PC-9 (cell line): ENCODE results near the gene RAMP1. TPM values are rescaled to one million over a fixed set of nuclear protein-coding genes. Genes with fewer than 3 reads are reported as not detected.

Experiments
- BruUV-seq: library from RNA; stranded (reverse); fragments of 400-500 nt; replicated peaks from 2 replicates; lab custom pipeline; 2021; lab: Mats Ljungman, UMichigan
- CTCF ChIA-PET: fragments of 300-600 bp; sonication (Branson Sonifier 250); formaldehyde crosslinking; loops from one replicate; lab custom pipeline; 2022; ENCODE audit warnings: antibody characterized with exemption; lab: Charles Lee
- POLR2A ChIA-PET: fragments of 300-600 bp; sonication (Branson Sonifier 250); formaldehyde crosslinking; loops from one replicate; lab custom pipeline; 2022; ENCODE audit warnings: antibody characterized with exemption; ENCODE audit not compliant: unreplicated experiment; lab: Charles Lee
- DNase-seq, 2 experiments: peaks; one replicate each; pipeline versions ENCODE4 v3.0.0 to v3.0.0-alpha.2; 2015 to 2022; ENCODE audit warnings: mixed read lengths in 1 of 2
- H2AFZ ChIP-seq: fragments of 200-600 bp; sonication (generic); 2 replicates; pipeline ENCODE4 v1.8.1; 2017; ENCODE audit warnings: antibody characterized with exemption
- H3F3A ChIP-seq: fragments of 200-600 bp; sonication (generic); 2 replicates; pipeline ENCODE4 v1.8.1; 2017; ENCODE audit warnings: antibody characterized with exemption, mild to moderate bottlenecking, low read depth; ENCODE audit not compliant: insufficient read depth
- H3K27ac ChIP-seq: fragments of 200-600 bp; sonication (generic); 2 replicates; pipeline ENCODE4 v1.6.1; 2016; ENCODE audit warnings: mixed run types
- H3K27me3 ChIP-seq: fragments of 200-600 bp; sonication (generic); 2 replicates; pipeline ENCODE4 v1.6.1; 2016; ENCODE audit warnings: low read depth, mixed run types; ENCODE audit not compliant: insufficient read depth
- H3K36me3 ChIP-seq: fragments of 200-600 bp; sonication (generic); 2 replicates; pipeline ENCODE4 v1.6.1; 2016; ENCODE audit warnings: low read depth, mixed run types
- H3K4me1 ChIP-seq: fragments of 200-600 bp; sonication (generic); replicated peaks from 2 replicates; pipeline ENCODE4 v1.6.1; 2016; ENCODE audit warnings: mixed run types; ENCODE audit not compliant: insufficient read depth
- H3K4me2 ChIP-seq: fragments of 200-600 bp; sonication (generic); 2 replicates; pipeline ENCODE4 v1.6.1; 2017; ENCODE audit warnings: mixed run types
- H3K4me3 ChIP-seq: fragments of 200-600 bp; sonication (generic); 2 replicates; pipeline ENCODE4 v1.6.1; 2016; ENCODE audit warnings: mixed run types
- H3K79me2 ChIP-seq: fragments of 200-600 bp; sonication (generic); 2 replicates; pipeline ENCODE4 v1.6.1; 2017; ENCODE audit warnings: low read depth, mixed run types
- H3K9me2 ChIP-seq: fragments of 200-600 bp; sonication (generic); 2 replicates; pipeline ENCODE4 v1.8.1; 2017; ENCODE audit warnings: mild to moderate bottlenecking; ENCODE audit not compliant: insufficient read depth
- H3K9me3 ChIP-seq: fragments of 200-600 bp; sonication (generic); 2 replicates; pipeline ENCODE4 v1.8.1; 2016; ENCODE audit warnings: low read depth; ENCODE audit not compliant: insufficient read depth
- H4K20me1 ChIP-seq: fragments of 200-600 bp; sonication (generic); 2 replicates; pipeline ENCODE4 v1.8.1; 2017; ENCODE audit not compliant: insufficient read depth
- CTCF ChIP-seq: fragments of 200-600 bp; sonication (generic); conservative IDR thresholded peaks from 2 replicates; pipeline ENCODE4 v1.6.1; 2017; ENCODE audit warnings: mixed run types, antibody characterized with exemption, mild to moderate bottlenecking, moderate library complexity
- EZH2 ChIP-seq: fragments of 200-600 bp; sonication (generic); IDR thresholded peaks from 2 replicates; pipeline ENCODE4 v1.8.0; 2017; ENCODE audit warnings: antibody characterized with exemption, low read depth
- intact Hi-C: fragments of 100-400 bp; cut with micrococcal nuclease; formaldehyde crosslinking; loops from one replicate; pipeline ENCODE4 v1.10.0; 2022; ENCODE audit not compliant: unreplicated experiment
- total RNA-seq: library from RNA; stranded (reverse); gene quantifications from 2 replicates; pipeline ENCODE4 v1.2.3, GENCODE V29; 2021

The RAMP1 gene
- total RNA-seq, 1 experiment from 2014 or later: 48.7 TPM

GRCh38 chr2:237942513-237942899 is 83.1 kb downstream of the RAMP1 start:
- Histone ChIP-seq H3K79me2 (no peaks in the 10 kb centered on the region), H3K4me3 (no peak overlapping the region), H3K4me1 (no peaks in the 10 kb centered on the region), H3K9me3 (peaks cover 10% of the 10 kb centered on the region; the same call in 1 of the 2 replicates), H2AFZ (no peak overlapping the region), H3K27ac (no peak overlapping the region), H4K20me1 (no peaks in the 10 kb centered on the region), H3K9me2 (no peaks in the 10 kb centered on the region), H3K4me2 (no peak overlapping the region), H3K36me3 (no peaks in the 10 kb centered on the region), H3F3A (no peaks in the 10 kb centered on the region), H3K27me3 (no peaks in the 10 kb centered on the region)
- ChIA-PET POLR2A (no interaction called here), CTCF (no interaction called here)
- BruUV-seq: no TSS peak
- DNase-seq: no peak
- TF ChIP-seq EZH2 (no peak), CTCF (no peak)
- intact Hi-C loops: no loop called here

GRCh38 chr2:237943395-237944094 is 84.1 kb downstream of the RAMP1 start:
- no TSS peak for BruUV-seq
- H3F3A ChIP-seq: no peaks in the 10 kb centered on the region
- POLR2A ChIA-PET: no interaction called here
- H3K9me2 ChIP-seq: no peaks in the 10 kb centered on the region
- no peaks in the 10 kb centered on the region for H3K36me3 ChIP-seq
- H3K4me3 ChIP-seq: no peak overlapping the region
- TF ChIP-seq CTCF (no peak), EZH2 (no peak)
- DNase-seq: no peak
- no peaks in the 10 kb centered on the region for H4K20me1 ChIP-seq
- H3K79me2 ChIP-seq: no peaks in the 10 kb centered on the region
- no peak overlapping the region for H3K4me2 ChIP-seq
- peaks cover 10% of the 10 kb centered on the region; the same call in 1 of the 2 replicates for H3K9me3 ChIP-seq
- CTCF ChIA-PET: no interaction called here
- H3K27ac ChIP-seq: no peak overlapping the region
- H3K27me3 ChIP-seq: no peaks in the 10 kb centered on the region
- no peaks in the 10 kb centered on the region for H3K4me1 ChIP-seq
- intact Hi-C loops: no loop called here
- H2AFZ ChIP-seq: no peak overlapping the region

GRCh38 chr2:237944302-237944701 is 84.9 kb downstream of the RAMP1 start:
- Histone ChIP-seq H3K36me3 (no peaks in the 10 kb centered on the region), H3K9me3 (peaks cover 10% of the 10 kb centered on the region; the same call in 1 of the 2 replicates), H3K79me2 (no peaks in the 10 kb centered on the region), H3F3A (no peaks in the 10 kb centered on the region), H3K27ac (no peak overlapping the region), H3K27me3 (no peaks in the 10 kb centered on the region), H3K9me2 (no peaks in the 10 kb centered on the region), H3K4me3 (no peak overlapping the region), H2AFZ (no peak overlapping the region), H3K4me1 (no peaks in the 10 kb centered on the region), H3K4me2 (no peak overlapping the region), H4K20me1 (no peaks in the 10 kb centered on the region)
- BruUV-seq: no TSS peak
- TF ChIP-seq CTCF (no peak), EZH2 (no peak)
- POLR2A ChIA-PET: no interaction called here
- CTCF ChIA-PET: no interaction called here
- intact Hi-C loops: no loop called here
- DNase-seq: no peak
